ENCODE measurements around the gene ZNF417.
"Not testable (repeated sequence)": the region's sequence is repeated elsewhere in the genome, so short reads cannot be mapped to it uniquely, and the experiment has no call there.

Gene ZNF417

DNA sequence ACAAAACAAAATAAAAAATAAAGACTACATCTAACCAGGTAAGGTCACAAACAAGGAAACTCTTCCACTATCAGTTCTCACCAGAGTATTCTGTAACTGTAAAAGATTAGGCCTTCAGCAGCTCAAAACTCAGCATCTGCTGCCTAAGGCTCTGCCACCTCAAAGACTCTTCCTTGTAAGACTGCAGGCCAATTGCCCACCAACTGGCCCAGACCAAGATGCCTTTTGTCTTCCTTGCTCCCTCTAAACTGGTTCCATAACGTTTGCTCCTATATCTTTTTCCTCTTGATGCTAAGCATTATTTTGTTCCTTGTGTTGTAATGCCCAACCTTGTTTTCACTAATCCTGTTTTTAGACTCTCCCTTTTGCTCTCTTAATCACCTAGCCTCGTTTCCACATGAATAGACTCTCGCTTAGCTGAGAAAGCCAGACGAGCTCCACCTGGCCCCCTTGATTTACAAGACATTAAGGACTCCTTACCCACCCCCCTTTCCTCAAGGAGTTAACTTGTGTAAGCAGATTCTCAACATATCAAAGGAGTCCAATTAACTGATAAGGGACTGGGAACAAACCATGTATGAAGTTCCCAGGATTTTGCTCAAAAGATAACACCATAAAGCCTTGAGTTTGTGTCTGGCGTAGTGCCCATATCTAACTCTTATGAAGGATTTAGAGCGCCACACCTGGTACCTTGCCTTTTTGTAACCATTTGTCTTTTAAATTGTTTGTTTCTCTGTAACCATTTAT lies 29.0 kb downstream of the ZNF417 start:
- DNase-seq = no peak

DNA sequence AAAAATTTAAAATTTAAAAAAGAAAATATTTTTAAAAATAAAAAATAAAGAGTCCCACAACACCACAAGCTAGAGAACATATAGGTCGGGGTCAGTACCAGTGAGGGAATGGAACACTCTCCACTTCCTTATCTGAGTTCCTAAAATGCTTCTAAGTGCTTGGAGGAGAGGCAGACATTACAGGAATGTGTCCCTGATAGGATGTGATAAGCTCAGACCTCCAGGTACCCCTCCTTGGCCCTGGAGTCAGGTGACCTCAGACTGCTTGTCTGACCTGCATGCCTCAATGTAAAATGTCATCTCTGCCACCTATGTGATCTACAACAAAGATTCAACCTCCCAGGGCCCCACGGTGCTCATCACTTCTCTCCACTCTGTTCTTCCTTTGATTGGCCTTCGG lies 30.3 kb downstream of the ZNF417 start:
- no peak for DNase-seq

DNA sequence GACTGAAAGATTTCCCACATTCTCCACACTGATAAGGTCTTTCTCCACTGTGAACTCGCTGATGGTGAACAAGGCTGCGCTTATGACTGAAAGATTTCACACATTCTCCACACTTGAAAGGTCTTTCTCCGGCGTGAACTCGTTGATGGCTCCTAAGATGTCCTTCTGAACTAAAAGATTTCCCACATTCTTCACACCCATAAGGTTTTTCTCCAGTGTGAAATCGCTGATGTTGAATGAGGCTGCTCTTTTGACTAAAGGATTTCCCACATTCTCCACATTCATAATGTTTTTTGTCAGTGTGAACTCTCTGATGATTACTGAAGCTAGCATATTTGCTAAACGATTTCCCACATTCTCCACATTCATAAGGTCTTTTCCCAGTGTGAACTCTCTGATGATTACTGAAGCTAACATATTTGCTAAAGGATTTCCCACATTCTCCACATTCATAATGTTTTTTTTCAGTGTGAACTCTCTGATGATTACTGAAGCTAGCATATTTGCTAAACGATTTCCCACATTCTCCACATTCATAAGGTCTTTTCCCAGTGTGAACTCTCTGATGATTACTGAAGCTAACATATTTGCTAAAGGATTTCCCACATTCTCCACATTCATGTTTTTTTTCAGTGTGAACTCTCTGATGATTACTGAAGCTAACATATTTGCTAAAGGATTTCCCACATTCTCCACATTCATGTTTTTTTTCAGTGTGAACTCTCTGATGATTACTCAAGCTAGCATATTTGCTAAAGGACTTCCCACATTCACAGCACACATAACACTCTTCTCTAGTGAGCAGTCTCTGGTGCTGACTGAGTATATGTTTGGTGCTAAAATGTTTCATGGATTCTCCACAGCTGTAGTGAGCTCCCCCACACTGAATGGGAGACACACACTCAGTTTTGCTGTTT lies 42.3 kb downstream of the ZNF417 start:
- not testable (repeated sequence) for DNase-seq

DNA sequence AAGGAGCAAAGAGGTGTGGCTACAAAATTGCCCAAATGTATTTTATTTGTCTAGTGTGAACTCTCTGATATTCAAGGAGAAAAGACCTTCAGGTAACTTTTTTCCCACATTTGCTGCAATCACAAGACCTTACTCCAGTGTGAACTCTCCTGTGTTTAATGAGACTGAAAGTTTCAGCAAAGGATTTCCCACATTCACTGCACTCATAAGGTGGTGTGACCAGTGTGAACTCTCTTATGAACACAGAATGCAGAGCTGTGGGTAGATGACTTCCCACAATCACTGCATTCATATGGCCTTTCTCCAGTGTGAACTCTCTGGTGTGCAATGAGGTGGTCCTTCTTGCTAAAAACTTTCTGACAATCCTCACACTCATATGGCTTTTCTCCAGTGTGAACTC lies 43.9 kb downstream of the ZNF417 start:
- no peak for DNase-seq

DNA sequence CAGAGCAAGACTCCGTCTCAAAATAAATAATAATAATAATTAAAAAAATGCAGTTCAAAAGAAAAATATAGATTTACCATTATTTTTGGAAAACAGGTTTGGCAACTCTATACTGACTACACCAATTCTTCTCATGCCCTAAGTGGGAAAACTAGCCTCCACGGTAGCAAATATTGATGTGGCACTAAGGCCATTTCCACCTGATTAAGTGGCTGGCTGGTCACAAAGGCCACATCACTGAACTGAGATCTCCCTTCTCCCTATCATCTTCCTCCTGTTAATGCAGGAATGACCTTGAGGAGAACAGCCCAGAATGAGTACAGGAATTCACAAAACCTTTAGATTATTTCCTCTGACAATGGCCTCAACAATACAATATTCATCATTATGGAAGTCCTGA lies 46.2 kb downstream of the ZNF417 start:
- no peak for DNase-seq

DNA sequence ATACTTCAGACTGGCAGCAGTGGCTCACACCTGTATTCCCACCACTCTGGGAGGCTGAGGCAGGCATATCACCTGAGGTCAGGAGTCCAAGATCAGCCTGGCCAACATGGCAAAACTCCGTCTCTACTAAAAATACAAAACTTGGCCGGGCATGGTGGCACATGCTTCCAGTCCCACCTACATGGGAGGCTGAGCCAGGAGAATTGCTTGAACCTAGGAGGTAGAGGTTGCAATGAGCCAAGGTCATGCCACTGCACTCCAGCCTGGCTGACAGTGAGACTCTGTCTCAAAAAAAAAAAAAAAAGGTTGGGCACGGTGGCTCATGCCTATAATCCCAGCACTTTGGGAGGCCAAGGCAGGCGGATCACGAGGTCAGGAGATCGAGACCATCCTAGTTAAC lies 46.7 kb downstream of the ZNF417 start:
- DNase-seq = not testable (repeated sequence)

DNA sequence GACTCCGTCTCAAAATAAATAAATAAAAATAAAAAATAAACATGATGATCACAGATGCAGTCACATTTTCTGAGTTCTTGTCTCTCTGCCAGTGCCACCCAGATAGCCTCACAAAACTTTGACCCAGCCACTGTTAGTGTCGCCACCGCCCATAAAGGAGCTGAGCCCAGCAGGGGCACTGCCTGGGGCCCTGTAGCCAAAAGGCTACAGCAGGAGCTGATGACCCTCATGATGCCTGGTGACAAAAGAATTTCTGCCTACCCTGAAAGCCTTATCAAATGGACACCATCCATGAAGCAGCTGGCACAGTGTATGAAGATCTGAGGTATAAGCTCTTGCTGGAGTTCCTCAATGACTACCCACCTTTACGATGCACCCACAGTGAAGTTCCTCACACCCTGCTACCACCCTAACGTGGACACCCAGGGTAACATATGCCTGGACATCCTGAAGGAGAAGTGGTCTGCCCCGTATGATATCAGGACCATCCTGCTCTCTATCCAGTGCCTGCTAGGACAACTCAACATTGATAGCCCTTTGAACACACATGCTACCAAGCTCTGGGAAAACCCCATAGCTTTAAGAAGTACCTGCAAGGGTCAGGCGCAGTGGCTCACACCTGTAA lies 48.4 kb downstream of the ZNF417 start:
- no peak for DNase-seq

Measured in MV-4-11 (cell line).